ENCODE results near the gene B3GALT4.
A peak's percentile ranks its signal among the peaks of the same experiment; 100 is the strongest.
"Not testable (repeated sequence)": the region's sequence is repeated elsewhere in the genome, so short reads cannot be mapped to it uniquely, and the experiment has no call there.

B3GALT4 gene

DNA sequence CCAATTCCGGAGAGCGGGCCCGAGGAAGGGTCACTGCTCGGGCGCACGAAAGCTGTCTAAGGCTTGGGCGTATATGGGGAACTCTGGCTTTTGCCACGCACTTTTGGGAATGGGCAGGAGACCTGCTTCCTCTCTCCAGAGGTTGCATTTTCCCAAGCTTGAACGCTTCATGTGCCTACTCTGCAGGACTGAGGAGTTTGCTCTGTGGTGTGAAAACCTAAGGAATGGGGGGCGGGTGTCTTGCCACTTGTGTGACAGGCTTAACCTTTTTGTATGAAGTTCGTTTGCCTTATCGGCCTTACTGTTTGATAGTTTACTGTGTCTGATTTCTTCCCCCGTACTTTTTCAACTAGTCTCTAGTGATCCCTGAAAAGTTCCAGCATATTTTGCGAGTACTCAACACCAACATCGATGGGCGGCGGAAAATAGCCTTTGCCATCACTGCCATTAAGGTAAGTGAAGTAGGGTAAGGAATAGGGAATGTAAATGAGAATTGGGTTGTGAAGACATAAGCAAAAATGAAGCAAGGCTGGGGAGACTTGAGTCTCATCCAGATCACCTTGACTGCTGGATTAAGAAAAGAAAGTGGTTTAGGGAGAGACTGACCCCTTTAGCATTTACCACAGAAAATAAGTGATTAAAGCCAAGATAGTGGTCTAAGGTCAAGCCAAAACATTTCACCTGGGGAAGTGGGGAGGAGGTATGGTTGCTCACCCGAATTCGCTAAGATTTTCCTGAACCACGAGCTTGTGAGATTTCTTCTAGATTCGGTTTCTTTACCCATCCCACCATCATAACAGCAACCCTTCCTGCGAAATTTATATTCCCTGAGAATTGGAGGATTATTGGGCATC, 4.4 kb upstream of the B3GALT4 start:
- DNase-seq (ENCODE audit: low read depth): no peak

DNA sequence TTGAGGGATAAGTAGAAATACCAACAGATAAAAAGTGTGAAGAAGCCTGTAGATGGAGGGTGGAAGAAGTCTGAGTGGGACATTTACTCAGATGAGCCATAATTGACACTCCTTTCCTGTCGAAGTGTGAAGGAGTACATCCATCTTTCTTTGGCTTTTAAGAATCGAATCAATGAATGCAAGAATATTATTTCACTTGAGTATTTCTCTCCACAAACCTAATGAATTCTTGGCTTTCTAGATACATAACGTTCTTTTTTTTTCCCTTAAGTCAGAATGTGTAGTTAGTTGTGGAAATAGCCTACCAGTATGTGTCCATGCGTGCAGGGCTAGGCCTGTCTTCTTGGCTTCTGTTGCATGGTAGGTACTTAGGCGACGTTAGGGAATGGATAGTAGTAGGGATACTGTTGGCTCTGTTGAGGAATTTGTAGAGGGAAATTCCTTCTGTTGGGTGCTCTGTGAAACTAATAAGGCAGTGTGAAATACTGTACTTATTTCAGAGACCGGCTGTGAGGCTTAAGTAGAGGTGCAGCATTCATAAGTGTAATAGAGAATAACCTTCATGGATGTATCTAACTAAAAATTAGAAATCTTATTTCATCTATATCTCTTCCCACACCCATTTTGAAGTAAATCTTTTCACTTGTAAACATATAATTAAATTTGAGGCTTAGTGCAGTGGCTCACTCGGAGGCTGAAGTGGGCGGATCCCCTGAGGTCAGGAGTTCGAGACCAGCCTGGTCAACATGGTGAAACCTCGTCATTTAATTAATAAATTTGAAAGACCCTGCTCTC, 3.6 kb upstream of the B3GALT4 start:
- DNase-seq (ENCODE audit: low read depth): no peak

DNA sequence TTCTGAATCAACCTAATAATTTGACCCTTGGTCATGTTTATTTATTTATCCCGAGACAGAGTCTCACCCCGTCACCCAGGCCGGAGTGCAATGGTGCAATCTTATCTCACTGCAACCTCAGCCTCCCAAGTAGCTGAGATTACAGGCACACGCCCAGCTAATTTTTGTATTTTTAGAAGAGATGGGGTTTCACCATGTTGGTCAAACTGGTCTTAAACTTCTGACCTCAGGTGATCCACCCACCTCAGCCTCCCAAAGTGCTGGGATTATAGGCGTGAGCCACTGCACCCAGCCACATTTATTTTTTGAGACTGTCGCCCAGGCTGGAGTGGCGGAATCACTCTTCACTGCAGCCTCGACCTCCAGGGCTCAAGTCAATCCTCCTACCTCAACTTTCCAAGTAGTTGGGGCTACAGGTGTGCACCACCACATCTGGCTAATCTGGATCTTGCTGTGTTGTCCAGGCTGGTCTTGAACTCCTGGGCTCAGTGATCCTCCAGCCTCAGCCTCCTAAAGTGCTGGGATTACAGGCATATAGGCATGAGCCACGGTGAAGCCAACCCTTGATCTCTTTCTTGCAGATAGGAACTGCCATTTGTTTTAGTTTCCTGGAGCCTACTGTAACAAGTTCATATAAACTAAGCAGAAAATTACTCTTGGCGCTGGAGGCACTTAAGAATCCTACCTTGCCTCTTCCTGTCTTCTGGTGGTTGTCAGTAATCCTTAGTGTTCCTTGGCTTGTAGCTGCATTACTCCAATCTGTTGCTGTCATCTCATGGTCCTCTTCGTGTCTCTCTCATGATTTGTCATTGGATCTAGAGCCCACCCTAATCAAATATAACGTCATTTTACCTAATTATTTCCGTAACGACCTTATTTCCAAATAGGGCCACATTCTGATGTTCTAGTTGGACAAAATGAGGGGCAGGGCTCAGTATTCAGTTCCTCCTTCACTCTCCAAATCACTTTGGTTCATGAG, 2.7 kb upstream of the B3GALT4 start:
- no peak for DNase-seq (ENCODE audit: low read depth)

DNA sequence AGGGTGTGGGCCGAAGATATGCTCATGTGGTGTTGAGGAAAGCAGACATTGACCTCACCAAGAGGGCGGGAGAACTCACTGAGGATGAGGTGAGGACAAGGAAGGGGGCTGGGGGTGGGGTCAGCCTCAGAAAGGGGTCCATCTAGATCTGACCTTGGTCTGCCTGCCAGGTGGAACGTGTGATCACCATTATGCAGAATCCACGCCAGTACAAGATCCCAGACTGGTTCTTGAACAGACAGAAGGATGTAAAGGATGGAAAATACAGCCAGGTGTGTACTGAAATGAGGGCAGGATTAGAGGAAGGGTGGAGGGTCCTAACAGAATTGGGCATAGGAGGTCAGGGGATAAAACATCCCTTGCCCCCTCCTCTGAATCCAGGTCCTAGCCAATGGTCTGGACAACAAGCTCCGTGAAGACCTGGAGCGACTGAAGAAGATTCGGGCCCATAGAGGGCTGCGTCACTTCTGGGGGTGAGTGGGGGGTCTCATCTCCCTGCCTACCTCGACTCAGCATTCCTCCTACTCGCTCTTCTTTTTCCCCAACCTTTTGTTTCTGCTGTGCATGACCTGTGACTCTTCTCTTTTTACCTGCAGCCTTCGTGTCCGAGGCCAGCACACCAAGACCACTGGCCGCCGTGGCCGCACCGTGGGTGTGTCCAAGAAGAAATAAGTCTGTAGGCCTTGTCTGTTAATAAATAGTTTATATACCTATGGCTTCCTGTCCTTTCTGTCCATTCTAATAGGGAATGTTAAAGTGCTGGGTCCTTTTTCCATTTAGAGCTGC, 935 bp upstream of the B3GALT4 start:
- not testable (repeated sequence) for DNase-seq (ENCODE audit: low read depth)

DNA sequence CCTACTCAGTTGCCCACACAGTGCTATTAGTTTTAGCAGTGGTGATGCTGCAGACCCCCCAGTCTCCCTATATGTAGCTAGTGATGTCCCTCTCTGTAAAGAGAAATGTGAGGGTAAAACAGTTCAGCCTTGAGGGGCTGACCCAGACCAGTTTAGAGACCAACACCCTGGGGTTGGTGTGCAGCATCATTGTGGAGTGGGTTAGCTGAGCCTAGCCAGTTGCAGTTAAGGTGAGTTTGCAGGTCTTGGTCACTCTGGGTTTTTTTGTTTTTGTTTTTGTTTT, 401 bp upstream of the B3GALT4 start:
- no peak for DNase-seq (ENCODE audit: low read depth)

DNA sequence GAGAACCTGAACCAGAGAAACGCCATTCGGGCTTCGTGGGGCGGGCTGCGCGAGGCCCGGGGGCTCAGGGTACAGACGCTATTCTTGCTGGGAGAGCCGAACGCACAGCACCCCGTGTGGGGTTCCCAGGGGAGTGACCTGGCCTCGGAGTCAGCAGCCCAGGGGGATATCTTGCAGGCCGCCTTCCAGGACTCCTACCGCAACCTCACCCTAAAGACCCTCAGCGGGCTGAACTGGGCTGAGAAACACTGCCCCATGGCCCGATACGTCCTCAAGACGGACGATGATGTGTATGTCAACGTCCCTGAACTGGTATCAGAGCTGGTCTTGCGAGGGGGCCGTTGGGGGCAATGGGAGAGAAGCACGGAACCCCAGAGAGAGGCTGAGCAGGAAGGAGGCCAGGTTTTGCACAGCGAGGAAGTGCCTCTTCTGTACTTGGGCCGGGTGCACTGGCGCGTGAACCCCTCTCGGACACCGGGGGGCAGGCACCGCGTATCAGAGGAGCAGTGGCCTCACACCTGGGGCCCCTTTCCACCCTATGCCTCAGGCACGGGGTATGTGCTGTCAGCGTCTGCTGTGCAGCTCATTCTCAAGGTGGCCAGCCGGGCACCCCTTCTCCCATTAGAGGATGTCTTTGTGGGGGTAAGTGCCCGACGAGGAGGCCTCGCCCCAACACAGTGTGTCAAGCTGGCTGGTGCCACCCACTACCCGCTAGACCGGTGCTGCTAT, 904 bp downstream of the B3GALT4 start:
- peak; percentile 30 for DNase-seq (ENCODE audit: low read depth)

DNA sequence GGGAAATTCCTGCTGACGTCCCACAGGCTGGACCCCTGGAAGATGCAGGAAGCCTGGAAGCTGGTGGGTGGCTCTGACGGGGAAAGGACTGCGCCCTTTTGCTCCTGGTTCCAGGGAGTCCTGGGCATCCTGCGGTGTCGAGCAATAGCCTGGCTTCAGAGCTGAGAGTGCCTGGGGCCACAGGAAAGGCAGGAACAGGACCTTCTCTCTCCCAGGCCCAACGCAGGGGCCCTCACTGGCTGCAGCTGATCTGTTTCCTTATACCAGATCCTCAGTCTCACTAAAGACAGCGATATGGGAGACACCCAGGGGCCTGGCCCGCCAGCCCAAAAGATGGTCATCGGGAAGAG, 1.4 kb downstream of the B3GALT4 start:
- no peak for DNase-seq (ENCODE audit: low read depth)

DNA sequence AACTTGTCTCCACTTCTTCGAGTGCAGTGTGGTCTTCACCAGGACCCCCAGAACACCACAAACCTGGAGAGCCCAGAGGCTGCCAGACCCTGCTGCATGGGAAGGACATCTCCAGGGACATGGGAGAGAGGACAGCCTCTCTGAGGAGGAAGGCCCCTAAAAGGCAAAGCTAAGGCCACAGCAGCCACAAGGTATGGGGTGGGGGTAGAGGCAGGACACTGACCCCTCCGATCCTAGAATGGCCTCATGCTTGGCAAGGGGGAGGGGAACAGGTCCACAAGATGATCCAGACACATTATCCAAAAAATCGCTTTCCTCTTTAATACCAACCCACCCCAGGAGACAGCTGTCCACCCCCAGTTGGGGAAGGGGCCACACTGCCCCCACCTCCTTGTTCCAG, 1.9 kb downstream of the B3GALT4 start:
- DNase-seq (ENCODE audit: low read depth): no peak

DNA sequence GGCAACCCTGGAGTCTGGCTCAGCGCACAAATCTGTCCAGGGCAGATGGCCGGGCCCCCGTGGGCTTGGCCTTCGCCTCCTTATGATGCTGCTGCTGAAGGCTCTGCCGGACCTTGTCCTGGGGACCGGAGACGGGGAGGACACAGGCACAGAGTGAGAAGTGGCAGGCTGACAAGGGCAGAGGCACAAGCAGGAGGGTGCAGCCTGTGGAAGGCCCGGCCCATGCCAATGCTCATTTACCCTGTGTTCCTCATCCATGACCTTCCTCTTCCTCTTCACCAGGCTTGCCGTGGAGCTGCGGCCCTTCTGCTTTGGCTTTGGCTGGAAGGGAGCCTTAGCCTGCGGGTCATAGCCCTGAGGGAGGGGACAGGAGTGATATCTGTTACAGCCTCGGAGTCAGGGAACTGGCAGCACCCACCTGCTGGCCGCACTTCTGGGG, 2.4 kb downstream of the B3GALT4 start:
- DNase-seq (ENCODE audit: low read depth): no peak

DNA sequence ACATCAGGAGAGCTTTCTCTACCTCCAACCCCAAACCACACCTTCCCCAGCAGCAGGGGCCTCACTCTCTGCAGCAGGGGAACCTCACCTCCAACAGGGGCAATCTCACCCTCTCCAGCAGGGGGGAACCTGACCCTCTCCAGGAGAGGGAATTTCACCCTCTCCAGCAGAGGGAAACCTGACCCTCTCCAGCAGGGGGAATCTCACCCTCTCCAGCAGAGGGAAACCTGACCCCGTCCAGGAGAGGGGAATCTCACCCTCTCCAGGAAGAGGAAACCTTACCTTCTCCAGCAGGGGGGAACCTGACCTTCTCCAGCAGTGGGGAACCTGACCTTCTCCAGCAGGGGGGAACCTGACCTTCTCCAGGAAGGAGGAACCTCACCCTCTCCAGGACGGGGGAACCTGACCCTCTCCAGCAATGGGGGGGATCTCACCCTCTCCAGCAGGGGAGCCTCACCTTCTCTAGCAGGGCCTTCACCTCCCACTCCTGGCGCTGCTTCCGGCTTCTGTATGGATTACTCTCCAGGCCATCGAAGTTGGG, 3.1 kb downstream of the B3GALT4 start:
- DNase-seq (ENCODE audit: low read depth): no peak

DNA sequence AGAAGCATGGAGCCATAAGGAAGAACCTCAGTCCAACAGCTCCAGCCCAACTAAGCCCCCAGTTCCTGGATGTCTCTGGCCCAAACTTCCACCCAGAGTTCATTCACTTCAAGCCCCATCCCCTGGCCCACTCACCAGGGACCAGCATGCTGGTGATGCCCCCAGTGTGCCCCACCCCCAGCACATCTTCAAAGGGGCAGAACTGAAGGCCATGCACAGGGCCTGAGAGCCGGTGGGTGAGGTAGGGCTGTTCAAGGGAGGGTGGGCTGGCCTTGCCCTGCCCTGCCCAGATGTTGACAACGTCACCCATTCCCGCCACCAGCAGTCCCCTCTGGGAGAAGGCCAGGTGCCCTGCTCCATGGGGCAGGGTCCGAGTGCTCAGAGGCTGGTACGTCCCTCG, 3.6 kb downstream of the B3GALT4 start:
- DNase-seq (ENCODE audit: low read depth): no peak

DNA sequence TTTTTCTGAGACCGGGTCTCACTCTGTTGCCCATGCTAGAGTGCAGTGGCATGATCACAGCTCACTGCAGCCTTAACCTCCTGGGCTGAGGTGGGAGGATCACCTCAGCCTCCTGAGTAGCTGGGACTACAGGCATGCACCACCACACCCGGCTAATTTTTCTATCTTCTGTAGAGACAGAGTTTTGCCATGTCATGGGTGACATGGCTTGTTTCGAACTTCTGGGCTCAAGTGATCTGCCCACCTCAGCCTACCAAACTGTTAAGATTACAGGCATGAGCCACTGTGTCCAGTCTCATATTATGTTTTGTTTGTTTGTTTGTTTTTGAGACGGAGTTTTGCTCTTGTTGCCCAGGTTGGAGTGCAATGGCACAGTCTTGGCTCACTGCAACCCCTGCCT, 8.3 kb downstream of the B3GALT4 start:
- DNase-seq (ENCODE audit: low read depth): not testable (repeated sequence)

DNA sequence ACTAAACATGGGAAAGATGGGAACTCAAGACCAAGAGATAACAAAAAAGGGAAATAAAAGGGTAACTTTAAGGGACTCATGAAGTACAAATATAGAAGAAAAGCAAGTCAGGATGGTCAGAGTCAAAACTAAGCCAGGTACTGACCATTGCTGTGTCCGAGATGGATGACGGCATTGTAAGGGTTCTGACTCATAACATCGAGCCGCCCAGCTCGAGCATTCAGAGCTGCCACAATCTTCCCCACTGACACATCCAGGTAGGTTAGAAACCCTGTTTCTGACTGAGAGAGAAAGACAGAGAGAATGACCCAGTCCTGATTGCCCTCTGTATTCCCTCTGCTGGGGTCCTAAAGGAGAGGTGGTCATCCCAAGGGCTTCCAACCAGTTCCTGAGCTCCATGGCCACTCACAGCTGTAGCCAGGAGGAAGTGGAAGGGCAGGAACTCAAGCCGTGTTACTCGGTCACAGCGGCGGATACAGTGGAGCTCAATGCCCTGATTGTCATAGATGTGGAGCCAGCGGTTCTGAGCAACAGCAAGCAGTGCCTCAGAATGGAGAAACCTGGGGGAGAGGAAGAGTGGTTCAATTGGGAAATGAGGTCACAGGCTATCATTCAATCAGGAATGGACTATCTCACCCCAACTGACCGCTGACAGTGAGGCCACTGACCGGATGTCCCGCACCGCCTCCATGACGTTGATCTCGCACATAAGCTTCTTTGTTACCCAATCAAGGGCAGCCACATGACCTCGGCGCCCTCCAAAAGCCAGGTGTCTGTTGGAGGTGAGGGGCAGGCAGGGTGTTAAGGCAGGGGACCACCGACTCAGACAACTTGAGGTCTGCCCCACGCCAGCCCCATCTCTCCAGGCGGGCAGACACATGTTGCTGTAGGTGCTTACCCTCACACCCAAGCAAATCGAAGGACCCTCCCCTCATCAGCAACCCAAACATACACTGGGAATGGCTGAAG, 10.3 kb downstream of the B3GALT4 start:
- no peak for DNase-seq (ENCODE audit: low read depth)

DNA sequence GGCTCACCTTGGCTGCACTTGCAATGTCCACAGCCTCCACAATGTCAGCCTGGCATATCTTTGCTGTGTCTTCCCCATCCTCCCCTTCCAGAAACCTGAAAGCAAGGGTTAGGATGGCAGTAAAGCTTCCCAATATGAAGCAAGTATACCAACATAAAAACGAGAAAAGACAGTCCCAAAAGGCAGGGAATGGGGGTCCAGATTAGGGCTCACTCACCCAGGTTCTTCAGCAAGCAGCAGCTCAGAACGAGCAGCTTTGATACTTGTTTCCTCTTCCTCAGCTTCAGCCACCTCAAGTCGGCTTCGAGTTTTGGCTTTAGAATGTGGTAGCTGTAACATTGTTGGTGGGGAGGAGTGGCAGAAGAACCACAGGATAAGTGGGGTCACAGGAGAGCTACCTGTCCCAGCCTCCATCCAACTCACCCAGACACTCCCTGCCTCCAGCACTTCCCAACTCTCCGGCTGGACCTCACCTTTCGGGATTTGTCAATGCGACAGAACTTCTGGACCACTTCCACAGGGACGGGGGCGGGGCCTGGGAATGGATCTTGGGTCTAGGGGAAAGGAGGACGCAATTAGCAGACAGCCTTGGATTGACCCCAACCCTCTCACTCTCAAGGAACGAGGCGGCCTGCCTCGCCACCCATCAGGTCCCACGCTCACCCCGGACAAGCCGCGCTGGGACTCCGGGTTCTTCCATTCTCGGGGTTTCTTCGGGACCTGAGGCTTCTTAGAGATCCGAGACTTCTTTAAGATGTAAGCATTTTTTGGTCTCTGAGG, 11.4 kb downstream of the B3GALT4 start:
- DNase-seq (ENCODE audit: low read depth): no peak

DNA sequence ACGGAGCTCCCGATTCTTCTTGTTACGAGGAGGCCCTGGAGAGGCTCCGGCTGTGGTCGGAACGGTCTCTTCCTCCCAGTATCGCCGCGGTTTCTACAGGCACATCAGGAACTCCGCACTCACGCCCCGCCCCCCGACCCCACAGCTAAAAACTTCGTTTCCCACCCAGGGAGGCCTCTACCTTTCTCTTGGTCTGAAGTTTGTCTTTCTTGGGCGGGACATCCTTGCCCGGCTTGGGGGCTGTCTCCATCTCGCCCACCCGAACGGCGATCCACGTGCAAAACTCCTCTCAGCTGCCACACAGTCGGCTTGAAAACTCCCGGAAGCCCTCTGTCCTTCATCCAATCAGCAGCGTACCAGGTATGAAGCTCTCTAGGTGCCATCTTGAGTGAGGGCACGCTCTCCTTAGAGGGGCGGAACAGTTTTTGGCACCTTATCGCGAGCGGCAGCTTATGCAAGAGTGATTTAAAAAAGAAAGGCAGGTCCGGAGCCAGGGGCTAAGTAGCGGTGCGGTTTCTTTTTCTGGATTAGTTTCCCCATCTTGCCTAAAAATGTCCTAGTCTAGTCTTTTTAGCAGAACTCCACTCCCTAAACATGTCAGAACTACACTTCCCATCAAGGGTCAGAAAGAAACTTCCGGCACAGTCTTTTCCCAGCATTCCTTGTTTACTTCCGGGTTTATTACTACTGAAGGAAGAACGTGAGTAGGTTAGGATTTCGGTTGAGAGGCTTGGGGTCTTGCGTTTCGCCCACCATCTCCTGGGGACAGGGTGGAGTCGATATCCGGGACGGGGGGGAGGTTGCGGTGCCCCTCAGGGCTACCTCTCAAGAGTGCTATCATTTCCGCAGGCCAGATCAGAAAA, 12.2 kb downstream of the B3GALT4 start, which contains the start of the genes PFDN6 and WDR46:
PFDN6 (plus strand) TSS at position 681 of the 863 bp plus-strand sequence. CDS start 256 bp downstream, outside the sequence.
WDR46 (minus strand) TSS at position 319 of the 863 bp plus-strand sequence; CDS start at position 250, 69 bp downstream.
- DNase-seq (ENCODE audit: low read depth): peak; percentile 65

DNA sequence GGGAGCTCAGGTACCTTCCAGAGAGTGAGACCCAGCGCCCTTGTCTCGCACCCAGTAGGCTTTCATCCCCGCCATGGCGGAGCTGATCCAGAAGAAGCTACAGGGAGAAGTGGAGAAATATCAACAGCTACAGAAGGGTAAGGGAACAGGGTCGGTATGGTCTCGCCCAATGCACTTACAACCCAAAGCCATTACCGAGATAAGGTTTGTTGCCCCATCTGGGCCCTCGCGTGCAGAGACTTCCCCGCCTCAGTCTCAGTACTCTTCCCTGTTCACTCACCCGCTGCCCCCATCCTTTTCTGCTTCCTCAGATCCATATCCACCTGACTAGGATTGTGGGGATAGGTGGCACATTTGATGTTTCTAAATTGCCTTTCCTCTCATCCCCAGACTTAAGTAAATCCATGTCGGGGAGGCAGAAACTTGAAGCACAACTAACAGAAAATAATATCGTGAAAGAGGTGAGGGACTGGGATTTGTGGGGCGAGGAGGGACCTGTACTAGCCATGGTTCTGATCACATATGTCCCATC, 12.9 kb downstream of the B3GALT4 start:
- no peak for DNase-seq (ENCODE audit: low read depth)

DNA sequence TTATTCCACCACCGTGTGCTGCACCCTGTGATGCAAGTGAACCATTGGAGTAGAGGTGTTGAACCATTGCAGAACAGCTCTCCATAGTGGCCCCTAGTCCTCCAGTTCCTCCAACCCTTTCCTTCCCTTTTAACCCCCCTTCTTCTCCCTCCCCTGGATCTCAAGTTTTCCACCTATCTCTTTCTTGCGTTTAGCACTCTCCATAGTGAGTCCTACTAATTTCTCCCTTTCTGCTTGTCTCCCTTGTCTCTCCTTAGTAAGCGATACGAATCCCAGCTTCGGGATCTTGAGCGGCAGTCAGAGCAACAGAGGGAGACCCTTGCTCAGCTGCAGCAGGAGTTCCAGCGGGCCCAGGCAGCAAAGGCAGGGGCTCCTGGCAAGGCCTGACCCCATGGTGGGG, 13.5 kb downstream of the B3GALT4 start:
- DNase-seq (ENCODE audit: low read depth): no peak

Data from activated T-cell treated with anti-CD3 and anti-CD28 coated beads for 48 hours (primary cell).